PC-3 (cell line): ENCODE measurements around the gene ETS1. TPM values are rescaled to one million over a fixed set of nuclear protein-coding genes. Genes with fewer than 3 reads are reported as not detected.

Source experiments
- ATAC-seq: fragments of 200-7000 bp; cut with Tn5 transposase; 2 replicates; pipeline ENCODE4 v1.9.1; 2020; ENCODE audit warnings: mild to moderate bottlenecking, moderate library complexity
- BruUV-seq: library from RNA; stranded (reverse); fragments of 400-500 nt; replicated peaks from 2 replicates; lab custom pipeline; 2021; lab: Mats Ljungman, UMichigan
- CTCF ChIA-PET: fragments of 300-600 bp; sonication (Branson Sonifier 250); formaldehyde crosslinking; loops from one replicate; lab custom pipeline; 2022; ENCODE audit warnings: antibody characterized with exemption; lab: Charles Lee
- POLR2A ChIA-PET: fragments of 300-600 bp; sonication (Branson Sonifier 250); formaldehyde crosslinking; loops from one replicate; lab custom pipeline; 2022; ENCODE audit warnings: antibody characterized with exemption; ENCODE audit not compliant: unreplicated experiment; lab: Charles Lee
- DNase-seq: peaks from one replicate; pipeline ENCODE4 v3.0.0-alpha.2; 2015
- H2AFZ ChIP-seq: fragments of 300-600 bp; sonication (generic); 2 replicates; pipeline ENCODE4 v1.6.0; 2016; ENCODE audit warnings: antibody characterized with exemption, low read length
- H3F3A ChIP-seq: fragments of 300-600 bp; sonication (generic); one replicate; pipeline ENCODE4 v1.6.0; 2017; ENCODE audit warnings: antibody characterized with exemption, low read length, control low read depth, mild to moderate bottlenecking; ENCODE audit not compliant: unreplicated experiment
- H3K27ac ChIP-seq: fragments of 300-600 bp; sonication (generic); 2 replicates; pipeline ENCODE4 v1.5.1; 2016; ENCODE audit warnings: mild to moderate bottlenecking, low read length
- H3K27me3 ChIP-seq: fragments of 300-600 bp; sonication (generic); 2 replicates; pipeline ENCODE4 v1.6.1; 2016; ENCODE audit warnings: low read length, mixed read lengths
- H3K36me3 ChIP-seq: fragments of 300-600 bp; sonication (generic); 2 replicates; pipeline ENCODE4 v1.6.1; 2016; ENCODE audit warnings: low read depth, mixed run types, low read length, mixed read lengths
- H3K4me1 ChIP-seq: fragments of 300-600 bp; sonication (generic); 2 replicates; pipeline ENCODE4 v1.5.1; 2016; ENCODE audit warnings: low read length; ENCODE audit not compliant: insufficient read depth
- H3K4me2 ChIP-seq: fragments of 300-600 bp; sonication (generic); 2 replicates; pipeline ENCODE4 v1.6.0; 2016; ENCODE audit warnings: low read length
- H3K4me3 ChIP-seq: fragments of 300-600 bp; sonication (generic); 2 replicates; pipeline ENCODE4 v1.5.1; 2016; ENCODE audit warnings: mild to moderate bottlenecking, low read length, mixed read lengths
- H3K79me2 ChIP-seq: fragments of 300-600 bp; sonication (generic); 2 replicates; pipeline ENCODE4 v1.6.1; 2017; ENCODE audit warnings: low read length, mixed read lengths
- H3K9ac ChIP-seq: fragments of 300-600 bp; sonication (generic); 2 replicates; pipeline ENCODE4 v1.6.0; 2016; ENCODE audit warnings: mild to moderate bottlenecking, low read length
- H3K9me2 ChIP-seq: fragments of 300-600 bp; sonication (generic); replicated peaks from 2 replicates; pipeline ENCODE4 v1.6.1; 2016; ENCODE audit warnings: mixed run types, low read length, mixed read lengths
- H3K9me3 ChIP-seq: fragments of 300-600 bp; sonication (generic); 2 replicates; pipeline ENCODE4 v1.6.1; 2016; ENCODE audit warnings: low read length, mixed read lengths
- H4K20me1 ChIP-seq: fragments of 300-600 bp; sonication (generic); 2 replicates; pipeline ENCODE4 v1.6.1; 2016; ENCODE audit warnings: low read length, mixed read lengths
- CTCF ChIP-seq: fragments of 300-600 bp; sonication (generic); conservative IDR thresholded peaks from 2 replicates; pipeline ENCODE4 v1.5.1; 2017; ENCODE audit warnings: antibody characterized with exemption, low read depth, mild to moderate bottlenecking, low read length
- EZH2 ChIP-seq: fragments of 300-600 bp; sonication (generic); IDR thresholded peaks from one replicate; pipeline ENCODE4 v1.6.1; 2017; ENCODE audit warnings: antibody characterized with exemption, mild to moderate bottlenecking, low read length; ENCODE audit not compliant: unreplicated experiment
- EZH2phosphoT487 ChIP-seq: fragments of 300-600 bp; sonication (generic); IDR thresholded peaks from 2 replicates; pipeline ENCODE4 v1.6.1; 2018; ENCODE audit warnings: mild to moderate bottlenecking, antibody characterized with exemption, low read length, borderline replicate concordance
- intact Hi-C: fragments of 100-400 bp; cut with micrococcal nuclease; formaldehyde crosslinking; loops from 2 replicates; pipeline ENCODE4 v1.9.0; 2023
- total RNA-seq: library from RNA; depleted of rRNA; stranded (reverse); fragments of >200 nt; gene quantifications from 2 replicates; pipeline ENCODE4 v1.2.3, GENCODE V29; 2014

ETS1 gene
- total RNA-seq, 1 experiment from 2014 or later: 52.0 TPM

GRCh38 chr11:128473636-128474035, 113.7 kb downstream of the ETS1 start:
- H3K4me1 ChIP-seq: peaks cover 23% of the 10 kb centered on the region
- H3K27ac ChIP-seq: no peak overlapping the region
- peaks cover 79% of the 10 kb centered on the region for H3K36me3 ChIP-seq
- H4K20me1 ChIP-seq: no peaks in the 10 kb centered on the region
- peaks cover 56% of the 10 kb centered on the region for H3K79me2 ChIP-seq
- ATAC-seq: no peak
- H2AFZ ChIP-seq: no peak overlapping the region
- POLR2A ChIA-PET: interaction anchor here (0.6 kb wide), 1 partner anchor 45 kb away, joined by 3 read pairs; no protein-coding TSS in a partner anchor
- BruUV-seq: no TSS peak
- no peak for DNase-seq
- H3K9ac ChIP-seq: no peak overlapping the region
- CTCF ChIA-PET: interaction anchor here (0.7 kb wide), 1 partner anchor 146 kb away, joined by 3 read pairs; no protein-coding TSS in a partner anchor
- TF ChIP-seq EZH2phosphoT487 (no peak), CTCF (no peak), EZH2 (no peak)
- H3K9me3 ChIP-seq: no peaks in the 10 kb centered on the region
- H3K4me3 ChIP-seq: no peak overlapping the region
- no peaks in the 10 kb centered on the region for H3F3A ChIP-seq
- no peaks in the 10 kb centered on the region for H3K9me2 ChIP-seq
- no peak overlapping the region for H3K4me2 ChIP-seq
- H3K27me3 ChIP-seq: no peaks in the 10 kb centered on the region
- intact Hi-C loops: loop anchor here (2.0 kb wide), 1 partner anchor 49 kb away; no protein-coding TSS in a partner anchor

- CTCF ChIA-PET: interaction anchor here (0.7 kb wide), 1 partner anchor 148 kb away, joined by 3 read pairs; no protein-coding TSS in a partner anchor
Observed at GRCh38 chr11:128472128-128473089, 114.9 kb downstream of the ETS1 start.

More at GRCh38 chr11:128472128-128473089, 114.9 kb downstream of the ETS1 start:
- Histone ChIP-seq H3K4me1 (peaks cover 35% of the 10 kb centered on the region), H3K9me3 (no peaks in the 10 kb centered on the region), H3K9ac (no peak overlapping the region), H3F3A (no peaks in the 10 kb centered on the region), H3K4me2 (peak overlapping the region; percentile 18), H3K36me3 (peaks cover 78% of the 10 kb centered on the region), H2AFZ (no peak overlapping the region), H3K27me3 (no peaks in the 10 kb centered on the region), H4K20me1 (no peaks in the 10 kb centered on the region), H3K4me3 (no peak overlapping the region), H3K27ac (peak overlapping the region; percentile 42), H3K79me2 (peaks cover 66% of the 10 kb centered on the region), H3K9me2 (no peaks in the 10 kb centered on the region)
- TF ChIP-seq EZH2 (no peak), EZH2phosphoT487 (no peak), CTCF (no peak)
- ATAC-seq: peak; percentile 66
- DNase-seq: peak; percentile 77
- intact Hi-C loops: loop anchor here (2.0 kb wide), 1 partner anchor 50 kb away; no protein-coding TSS in a partner anchor
- POLR2A ChIA-PET: interaction anchor here (0.6 kb wide), 1 partner anchor 182 kb away, joined by 5 read pairs; no protein-coding TSS in a partner anchor
- BruUV-seq: no TSS peak
